HG02798 (cell line): ENCODE data around the gene IFT43.

Experiments used
- ATAC-seq: cut with Tn5 transposase; IDR thresholded peaks from one replicate; pipeline ENCODE4 v1.9.1; 2021; ENCODE audit warnings: mild to moderate bottlenecking; ENCODE audit not compliant: unreplicated experiment, poor library complexity

Gene IFT43

DNA sequence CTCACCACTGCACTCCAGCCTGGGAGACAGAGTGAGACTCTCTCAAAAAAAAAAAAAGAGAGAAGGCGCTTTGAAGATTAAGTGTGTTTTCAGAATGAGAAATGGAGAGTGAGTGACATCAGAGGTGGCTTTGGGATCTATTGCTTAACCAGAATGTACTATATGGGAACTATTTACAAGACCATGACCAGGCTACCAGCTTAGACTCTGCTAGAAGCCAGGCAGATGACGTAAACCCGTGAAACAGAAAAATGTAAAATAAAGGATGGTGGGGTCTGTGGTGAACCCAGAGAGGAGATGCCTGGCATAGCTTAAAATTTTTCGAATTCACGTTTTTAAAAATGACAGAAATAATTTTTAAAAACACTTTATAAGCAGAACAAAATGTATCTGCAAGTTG is 82.0 kb downstream of the IFT43 start:
- ATAC-seq: no peak

DNA sequence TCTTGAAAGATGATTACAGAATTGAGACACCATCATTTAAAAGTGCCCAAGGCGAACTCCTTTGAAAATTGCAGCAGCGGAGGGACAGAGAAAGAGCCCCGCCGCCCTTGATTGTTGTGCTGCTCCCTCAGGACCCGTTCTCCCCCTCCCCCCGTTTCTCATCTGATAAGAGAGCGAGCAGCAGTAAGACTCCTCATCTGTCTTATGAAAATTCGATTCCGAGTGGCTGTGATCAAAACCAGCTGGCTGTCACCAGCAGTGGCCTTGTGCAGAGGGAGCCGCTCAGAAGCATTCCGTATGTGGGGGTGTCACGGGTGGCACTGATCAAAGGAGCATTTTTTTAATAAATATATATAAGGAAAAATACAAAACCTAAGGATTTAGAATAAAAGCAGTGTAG is 88.2 kb downstream of the IFT43 start:
- ATAC-seq: no peak

DNA sequence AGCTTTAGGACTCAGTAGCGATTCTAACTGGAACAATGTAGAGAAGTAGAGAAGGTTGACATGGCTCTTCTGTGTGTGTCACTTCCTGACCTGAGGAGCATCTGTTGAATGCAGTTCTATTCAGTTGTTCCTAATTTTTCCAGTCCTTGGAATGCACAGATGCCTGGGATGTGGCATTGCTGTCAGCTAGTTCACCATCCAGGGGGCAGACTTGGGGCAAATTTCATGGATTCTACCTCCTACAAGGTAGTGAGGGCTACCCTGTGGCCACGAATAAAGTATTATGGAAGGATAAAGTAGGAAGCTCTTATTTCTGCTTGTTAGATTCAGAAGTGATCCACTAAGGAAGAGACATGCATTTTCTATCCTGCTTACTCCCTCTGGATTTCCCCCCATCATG is 91.8 kb downstream of the IFT43 start:
- no peak for ATAC-seq

DNA sequence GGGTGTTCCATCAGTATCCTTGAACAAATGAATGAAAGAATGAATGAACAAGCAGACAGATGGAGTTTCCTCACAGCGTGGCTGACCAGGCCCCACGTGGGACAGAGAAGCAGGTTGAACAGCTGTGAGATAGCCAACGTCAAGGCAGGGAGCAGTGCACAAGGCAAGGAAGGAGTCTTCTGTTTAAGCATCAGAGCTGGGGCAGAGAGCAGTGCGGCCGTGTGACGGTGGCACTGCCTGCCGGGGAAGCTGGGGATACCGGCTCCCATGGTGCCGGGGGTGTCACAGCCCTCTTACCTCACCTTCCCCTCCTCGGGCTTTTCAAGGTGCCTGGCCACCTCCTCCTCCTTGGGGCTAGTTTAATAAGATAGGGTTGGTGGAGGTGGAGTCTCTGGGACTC is 92.9 kb downstream of the IFT43 start:
- ATAC-seq: no peak

DNA sequence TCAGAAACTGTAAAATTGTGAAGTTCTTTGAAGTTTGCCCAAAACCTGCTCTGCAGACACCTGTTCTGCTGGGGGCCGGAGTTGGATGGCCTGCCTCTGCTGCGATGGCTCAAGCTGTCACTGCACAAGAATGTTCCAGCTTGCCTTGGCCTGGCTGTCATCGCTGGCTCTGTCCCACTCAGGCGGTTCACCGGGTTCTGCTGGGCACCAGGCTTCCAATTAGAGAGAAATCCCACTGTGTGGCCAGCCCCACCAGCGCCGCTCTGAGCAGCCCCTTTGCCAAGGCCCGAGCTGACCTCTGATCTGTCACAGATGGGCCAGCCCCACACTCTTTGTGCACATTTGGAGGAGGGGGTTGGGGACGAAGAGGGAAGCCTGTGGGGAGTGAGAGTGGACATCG is 94.5 kb downstream of the IFT43 start:
- no peak for ATAC-seq

DNA sequence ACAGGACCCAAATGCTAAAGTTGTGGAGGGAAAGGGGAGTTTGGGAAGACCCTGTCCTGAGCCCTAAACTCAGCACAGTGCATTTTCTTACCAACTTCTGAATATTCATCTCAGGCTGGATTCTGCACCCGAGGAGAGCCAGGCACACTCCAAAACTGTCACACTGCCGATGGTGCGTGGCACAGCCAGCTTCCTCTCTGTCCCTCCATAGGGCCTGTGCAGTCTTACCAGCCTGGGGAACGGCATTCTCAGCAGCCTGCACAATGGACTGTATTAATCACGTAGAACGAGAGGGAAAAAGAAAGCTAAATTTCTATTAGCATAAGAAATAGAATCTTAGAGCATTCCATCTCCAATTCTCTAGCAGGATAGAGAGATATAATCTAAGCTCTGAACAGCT is 94.9 kb downstream of the IFT43 start:
- no peak for ATAC-seq

DNA sequence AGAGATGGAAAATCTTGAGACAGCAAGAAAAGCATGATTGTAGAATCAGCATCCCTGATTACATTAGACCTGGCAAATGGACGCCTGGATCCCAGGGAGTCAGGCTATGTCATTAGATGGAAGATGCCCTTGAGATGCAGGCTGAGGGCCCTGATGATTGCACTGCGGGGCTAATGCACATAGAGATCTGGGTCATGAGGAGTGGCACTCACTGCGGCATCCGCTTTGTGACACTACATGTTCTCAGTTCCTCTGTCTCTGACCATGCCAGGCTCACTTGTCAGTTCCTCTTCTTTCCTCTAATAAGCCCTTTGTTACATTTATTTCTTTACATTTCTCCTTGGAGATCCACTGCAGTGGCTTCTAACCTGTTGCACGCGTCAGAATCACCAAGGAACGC is 96.1 kb downstream of the IFT43 start:
- no peak for ATAC-seq

DNA sequence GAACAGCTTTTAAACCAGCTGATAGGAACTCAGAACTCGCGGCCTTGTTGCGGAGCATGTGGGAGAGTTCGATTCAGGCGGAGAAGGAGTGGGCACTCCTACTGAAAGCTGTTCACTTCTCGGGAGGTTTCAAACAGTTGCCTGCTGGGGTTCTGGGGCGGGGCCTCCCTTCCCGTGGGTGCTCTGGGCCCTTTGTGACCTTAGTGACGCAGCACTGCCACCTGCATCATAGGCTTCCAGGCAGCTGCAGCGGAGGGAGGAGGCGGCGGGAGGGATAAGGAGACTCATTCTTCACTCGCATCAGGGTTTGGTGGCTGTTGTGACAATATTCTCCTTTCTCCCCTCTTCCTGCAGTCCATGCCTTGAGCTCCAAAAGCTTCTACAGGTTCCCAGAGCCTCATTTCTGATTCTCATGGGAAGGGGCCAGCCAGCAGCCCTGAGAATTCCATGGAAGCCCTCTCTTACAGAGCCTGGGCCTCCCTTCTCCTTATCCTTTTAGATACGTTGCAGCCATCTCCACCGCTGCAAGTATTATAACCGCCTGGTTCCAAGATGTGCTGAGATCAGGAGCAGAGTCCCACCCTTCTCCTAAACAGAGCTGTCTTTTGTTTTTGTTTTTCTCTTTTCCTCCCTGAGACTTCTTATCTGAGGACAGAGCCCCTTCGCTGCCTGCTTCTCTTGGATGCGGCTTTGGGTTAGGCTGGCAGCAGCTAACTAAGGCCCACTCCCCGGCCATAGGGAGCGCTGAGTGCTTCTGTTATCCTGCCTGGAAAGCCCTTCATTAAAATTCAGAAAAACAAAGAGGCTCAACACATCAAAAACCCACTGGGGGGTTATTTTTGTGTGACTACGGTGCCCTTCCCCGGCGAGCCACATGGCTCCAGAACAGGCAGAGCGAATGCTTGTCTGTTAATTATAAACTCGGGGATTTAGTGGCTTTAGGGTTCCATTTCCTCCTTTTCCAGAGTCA is 98.5 kb downstream of the IFT43 start:
- no peak for ATAC-seq

DNA sequence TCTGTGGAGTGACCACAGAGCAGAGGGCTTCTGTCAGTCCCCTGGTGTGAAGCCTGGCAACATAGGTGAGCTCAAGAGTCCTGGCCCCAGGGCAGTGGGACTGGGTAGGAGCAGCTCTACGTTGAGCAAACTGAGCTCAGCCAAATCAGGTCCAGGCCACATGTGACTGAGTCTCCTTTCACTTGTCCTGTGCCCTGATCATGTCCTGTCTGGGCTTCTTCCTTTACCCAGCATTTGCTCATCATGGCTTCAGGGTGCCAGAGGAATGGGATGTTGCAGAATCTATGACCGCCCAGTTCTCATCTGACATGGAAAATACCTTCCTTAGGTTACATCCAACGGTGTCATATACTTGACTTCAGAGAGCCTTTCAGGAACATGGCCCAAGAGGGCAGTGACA is 99.8 kb downstream of the IFT43 start:
- no peak for ATAC-seq

DNA sequence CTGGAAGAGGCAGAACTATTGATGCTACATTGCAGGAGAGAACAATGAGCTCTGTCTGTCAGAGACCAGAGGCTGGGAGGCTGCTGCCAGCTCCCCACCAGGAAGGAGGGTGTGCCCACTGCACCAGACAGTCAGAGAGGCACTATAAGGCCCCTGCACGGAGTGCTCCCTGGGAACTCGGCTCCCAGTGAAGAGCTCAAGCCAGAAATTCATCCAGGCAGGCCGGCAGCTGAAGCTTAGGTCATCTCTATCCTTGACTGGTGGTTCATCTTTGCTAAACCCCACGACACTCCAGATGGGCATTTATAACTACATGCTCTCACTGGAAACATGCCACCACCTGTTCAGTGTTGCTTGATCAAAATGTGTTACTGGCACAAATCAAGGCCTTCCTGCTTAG is 101.1 kb downstream of the IFT43 start:
- no peak for ATAC-seq

DNA sequence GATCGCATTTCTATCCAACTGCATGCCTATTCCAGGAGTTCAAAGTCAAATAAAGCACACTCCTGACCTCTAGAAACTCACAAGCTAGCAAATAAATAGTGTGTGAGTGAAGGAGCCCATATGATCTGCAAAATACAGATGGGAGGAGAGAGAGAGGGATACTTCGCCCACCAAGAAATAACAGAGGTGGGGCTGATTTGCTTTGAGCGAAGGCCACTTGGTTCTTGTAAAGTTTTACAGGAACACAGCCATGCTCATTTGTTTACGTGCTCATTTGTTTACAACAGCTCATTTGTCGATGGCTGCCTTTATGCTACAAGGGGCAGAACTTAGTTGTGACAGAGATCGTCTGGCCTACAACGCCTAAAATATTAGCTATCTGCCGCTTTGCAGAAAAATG is 102.8 kb downstream of the IFT43 start:
- no peak for ATAC-seq

DNA sequence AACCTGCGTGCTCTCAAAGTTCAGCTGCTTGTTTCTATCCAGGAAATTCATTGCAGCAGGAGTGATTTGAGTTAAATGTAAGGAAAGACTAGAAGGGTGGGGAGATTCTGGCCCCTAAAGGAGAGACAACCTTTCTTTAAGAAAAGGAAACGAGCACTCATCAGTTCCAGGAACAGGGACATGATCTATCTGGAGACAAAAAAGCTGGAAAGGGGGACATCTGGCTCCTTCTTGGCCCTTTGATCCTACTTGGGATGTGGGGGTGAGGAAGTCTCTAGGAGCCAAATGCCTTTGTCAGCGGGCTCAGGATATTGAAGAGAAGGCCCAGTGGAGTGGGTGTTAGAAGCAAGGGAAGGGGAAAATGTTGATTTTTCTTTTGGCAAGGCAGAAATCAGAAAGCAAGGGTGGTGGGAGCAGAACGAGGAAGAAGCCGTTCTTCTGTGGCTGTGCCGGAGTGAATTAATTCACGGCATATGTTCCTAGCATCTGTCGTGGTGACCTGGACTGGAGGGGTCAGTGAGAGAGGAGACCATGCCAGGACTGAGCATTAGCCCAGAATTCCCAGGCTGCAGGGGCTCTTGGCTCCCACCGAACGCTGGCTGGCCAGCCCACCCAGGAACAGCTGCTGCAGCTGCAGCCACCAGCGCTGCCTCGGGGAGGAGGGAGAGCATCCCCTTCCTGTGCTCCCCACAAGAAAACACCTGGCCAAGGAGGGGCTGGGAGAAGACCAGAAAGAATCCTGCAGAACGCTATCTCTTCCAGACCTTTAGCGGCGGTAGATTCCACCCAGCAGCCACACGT is 103.4 kb downstream of the IFT43 start:
- no peak for ATAC-seq

DNA sequence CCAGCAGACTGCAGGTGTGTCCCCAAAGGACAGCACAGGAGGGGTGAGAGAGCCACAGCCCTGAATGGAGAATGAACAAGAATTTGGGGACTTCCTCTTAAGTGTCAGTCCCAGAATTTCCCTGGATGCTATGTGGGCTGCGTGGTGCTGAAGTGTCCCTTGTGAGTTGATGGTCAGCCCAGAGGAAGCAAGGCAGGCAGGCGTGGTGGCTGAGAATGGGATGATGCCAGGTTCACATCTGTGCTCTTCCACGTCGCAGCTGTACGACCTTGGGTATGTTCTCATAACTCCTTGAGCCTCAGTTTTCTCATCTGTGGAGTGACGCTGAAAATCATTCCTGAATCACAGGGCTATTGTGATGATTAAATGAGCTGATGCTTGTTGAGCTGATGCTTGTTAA is 104.0 kb downstream of the IFT43 start:
- no peak for ATAC-seq

DNA sequence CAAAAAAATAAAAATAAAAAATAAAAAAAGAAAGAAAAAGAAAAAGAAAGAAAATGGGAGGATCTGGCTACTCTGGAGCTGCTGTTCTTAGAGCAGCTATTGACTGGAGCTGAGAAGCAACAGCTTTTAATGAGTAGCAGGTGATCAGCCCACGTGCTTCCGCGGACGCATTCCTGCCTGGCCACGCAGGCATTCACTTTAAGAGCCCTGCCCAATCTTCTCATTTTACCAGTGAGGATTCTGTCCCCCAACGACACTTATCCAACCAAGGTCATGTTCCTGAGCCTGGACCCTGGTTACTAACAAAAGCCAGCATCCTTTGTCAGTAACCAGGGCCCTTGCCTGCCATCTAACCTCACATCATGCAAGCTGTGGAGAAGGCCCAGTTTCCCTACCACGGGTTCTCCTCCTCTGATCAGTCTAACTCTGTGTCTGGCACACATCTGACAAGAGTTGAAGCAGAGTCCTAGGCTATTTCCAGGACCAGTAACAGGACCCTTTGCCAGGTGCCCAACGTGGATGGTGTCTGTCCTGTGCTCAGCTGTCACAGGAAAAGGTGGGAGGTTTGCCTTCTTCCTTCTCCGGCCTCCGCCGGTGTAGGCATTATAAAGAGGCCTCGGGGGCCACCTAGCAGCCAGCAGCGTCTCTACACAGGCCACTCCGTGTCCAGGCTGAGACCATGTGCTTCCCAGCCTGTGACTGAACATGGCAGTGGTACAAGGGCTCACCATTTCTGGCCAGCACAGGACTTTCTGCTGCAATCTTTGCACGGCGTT is 105.2 kb downstream of the IFT43 start:
- ATAC-seq: no peak

DNA sequence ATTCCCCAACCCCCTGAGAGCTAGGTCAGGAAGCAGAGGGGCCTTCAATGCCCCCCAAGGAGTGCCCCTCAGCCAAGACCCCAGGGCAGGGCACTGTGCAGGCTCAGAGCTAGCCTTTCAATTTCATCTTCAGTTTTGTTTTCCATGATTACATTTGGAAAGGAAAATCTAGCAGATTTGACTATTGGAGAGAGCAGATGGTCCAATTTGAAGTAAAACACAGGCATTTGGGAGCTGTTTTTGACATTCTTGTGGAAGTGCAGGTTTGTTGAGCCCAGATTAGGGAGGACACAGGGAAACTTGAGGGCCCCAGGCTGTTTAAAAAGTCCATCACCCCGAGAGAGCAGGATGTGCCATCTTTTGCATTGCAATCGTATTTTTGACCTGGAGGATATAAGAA is 107.5 kb downstream of the IFT43 start:
- ATAC-seq: no peak

DNA sequence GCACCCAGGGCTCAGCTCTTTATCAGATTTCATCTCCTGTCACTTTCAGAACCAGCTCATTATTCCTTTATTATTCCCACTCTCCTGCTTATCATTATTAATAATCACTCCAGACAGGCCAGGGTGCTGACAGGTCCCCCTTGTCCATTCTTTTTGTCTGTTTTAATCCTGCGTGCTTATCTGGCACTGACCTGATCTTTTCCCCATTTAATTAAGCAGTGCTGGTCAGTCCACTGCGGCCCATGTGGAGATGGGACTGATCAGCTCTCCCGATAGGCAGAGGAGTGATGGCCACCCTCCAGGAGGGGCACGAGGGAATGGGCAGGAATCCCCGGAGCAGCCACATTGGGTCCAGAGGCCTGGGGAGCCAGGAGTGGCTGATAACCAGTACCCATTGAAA is 110.7 kb downstream of the IFT43 start:
- ATAC-seq: no peak

DNA sequence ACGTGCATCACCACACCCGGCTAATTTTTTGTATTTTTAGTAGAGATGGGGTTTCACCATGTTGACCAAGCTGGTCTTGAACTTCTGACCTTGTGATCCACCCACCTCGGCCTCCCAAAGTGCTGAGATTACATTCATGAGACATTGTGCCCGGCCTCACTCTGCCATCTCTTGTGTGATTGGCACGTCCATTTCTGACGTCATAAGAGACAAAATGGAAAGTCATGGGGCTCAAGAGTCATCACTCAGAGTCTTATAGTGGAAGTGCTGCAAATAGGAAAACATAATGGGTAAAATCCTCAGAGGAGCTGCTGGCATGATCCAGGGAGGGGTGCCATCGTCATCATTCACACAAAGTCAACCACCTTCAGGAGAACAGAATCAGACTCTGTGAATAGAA is 112.0 kb downstream of the IFT43 start:
- ATAC-seq: no peak

DNA sequence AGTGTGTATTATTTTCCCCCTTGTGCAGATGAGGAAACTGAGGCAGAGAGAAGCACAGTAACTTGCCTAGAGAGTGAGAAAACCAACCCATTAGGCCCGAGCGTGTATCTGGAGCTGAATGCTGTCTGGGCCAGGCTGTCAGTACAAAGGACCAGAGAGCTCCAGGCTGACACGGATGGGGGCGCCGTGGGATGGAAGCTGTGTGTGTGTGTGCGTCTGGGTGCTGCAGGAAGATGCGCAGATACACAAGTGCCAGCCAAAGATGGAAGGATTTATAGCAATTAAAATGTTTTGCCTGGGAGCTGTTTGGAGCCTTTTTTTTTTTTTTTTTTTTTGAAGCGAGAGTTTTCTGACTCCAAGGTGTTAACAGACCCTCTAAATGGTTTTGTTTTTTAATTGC is 112.5 kb downstream of the IFT43 start:
- no peak for ATAC-seq

DNA sequence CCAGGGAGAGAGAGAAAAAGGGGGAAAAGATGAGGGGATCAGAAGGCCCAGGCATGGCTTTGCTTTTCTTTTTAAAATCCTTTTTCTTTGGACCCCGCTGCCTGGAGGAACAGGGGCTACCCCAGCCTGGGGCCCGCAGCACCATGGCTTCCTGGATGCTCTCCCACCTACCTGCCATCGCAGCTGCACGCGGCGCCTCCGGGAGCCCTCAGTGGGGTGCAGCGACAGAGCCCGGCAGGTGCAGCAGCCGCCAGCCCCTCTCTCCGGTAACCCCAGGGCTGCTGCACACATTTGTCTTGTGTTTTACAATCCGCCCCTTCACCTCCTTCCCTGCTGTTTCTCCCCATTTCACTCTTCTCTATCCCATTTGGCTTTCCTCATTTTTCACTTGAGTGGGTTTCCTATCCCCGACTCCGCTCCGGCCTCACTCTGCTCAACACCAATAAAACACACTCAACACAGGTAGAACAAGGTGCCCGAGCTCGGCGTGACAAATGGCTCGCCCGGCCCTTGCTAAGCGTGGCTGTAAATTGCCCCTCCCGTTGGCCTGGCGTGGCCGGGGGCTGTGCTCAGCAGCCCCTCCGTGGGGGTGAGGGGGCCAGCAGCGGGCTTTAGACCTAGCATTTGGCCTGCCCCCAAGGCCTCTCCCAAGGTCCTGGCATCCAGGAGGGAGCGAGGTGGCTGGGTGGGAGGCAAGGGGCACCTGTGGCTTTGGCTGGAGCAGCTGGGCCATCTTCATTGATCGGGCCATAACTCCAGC is 113.5 kb downstream of the IFT43 start:
- no peak for ATAC-seq

DNA sequence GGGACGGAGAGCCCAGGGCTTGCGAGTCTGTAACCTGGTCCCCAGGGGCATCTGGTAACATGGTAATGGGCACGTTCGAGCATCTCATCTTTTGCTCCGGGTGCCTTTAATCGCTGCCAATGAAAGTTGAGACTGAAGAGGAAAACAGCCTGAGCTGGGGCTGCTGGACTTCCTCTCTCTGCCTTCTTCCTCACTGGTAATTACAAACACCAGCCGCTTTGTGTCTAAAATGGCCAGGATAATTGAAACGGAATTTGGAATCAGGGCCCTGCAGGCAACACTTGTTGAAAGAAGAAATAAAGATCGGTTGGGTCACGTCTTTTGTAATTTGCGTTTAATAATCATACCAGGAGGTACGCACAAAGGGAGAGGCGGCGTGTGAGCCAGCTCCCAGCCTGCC is 114.7 kb downstream of the IFT43 start:
- no peak for ATAC-seq
